GM19467 (cell line): ENCODE measurements around the gene TSHZ1.

Source experiments
- ATAC-seq: cut with Tn5 transposase; IDR thresholded peaks from one replicate; pipeline ENCODE4 v1.9.1; 2021; ENCODE audit warnings: mild to moderate bottlenecking, moderate library complexity; ENCODE audit not compliant: unreplicated experiment

The TSHZ1 gene

DNA sequence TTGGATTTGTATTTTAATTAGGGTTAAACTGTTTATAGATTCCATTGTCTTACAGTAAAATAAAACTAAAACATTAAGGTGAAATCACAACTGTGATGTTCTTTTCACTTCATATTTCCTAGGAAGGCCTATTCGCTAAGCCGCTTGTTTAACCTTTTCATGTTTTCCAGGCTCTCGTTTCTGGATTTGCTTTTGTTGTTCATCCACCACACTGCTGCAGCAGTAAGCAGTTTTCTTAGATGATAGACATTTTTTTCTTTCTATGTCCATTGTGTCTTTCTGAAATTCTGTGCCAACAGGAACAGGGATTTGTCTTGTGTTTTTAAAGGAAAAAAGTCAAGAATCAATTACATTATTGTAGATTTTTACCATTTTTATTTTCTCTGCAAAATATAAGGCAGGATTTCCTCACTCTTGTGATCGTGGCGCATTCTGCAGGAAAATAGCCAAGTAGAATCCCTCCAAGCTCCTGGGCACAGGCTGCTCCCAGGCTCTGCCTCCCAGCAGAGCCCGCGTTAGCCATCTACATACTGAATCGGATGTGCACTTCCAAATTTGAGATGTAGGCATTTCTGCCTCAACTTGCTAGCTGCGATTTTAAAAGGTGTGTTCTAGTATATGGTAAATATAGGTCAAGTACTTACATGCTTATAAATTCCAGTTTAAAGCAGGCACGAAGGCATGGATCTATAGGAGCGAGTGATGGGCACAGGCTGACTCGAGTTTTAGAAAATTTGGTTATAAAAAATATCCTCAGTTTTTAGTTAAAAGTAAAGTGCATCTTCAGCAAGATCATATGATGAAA, 10.2 kb downstream of the TSHZ1 start:
- ATAC-seq, result no peak

- no peak for ATAC-seq
Observed at GRCh38 chr18:75221397-75221796, 10.8 kb downstream of the TSHZ1 start.

GRCh38 chr18:75221897-75222296, 11.3 kb downstream of the TSHZ1 start:
- ATAC-seq, result no peak

GRCh38 chr18:75222407-75222806, 11.8 kb downstream of the TSHZ1 start:
- ATAC-seq, result no peak

GRCh38 chr18:75223687-75224347, 13.2 kb downstream of the TSHZ1 start:
- ATAC-seq, result no peak

GRCh38 chr18:75226286-75226955, 15.8 kb downstream of the TSHZ1 start:
- ATAC-seq, result no peak

- ATAC-seq, result no peak
Observed at GRCh38 chr18:75226956-75227316, 16.3 kb downstream of the TSHZ1 start.

DNA sequence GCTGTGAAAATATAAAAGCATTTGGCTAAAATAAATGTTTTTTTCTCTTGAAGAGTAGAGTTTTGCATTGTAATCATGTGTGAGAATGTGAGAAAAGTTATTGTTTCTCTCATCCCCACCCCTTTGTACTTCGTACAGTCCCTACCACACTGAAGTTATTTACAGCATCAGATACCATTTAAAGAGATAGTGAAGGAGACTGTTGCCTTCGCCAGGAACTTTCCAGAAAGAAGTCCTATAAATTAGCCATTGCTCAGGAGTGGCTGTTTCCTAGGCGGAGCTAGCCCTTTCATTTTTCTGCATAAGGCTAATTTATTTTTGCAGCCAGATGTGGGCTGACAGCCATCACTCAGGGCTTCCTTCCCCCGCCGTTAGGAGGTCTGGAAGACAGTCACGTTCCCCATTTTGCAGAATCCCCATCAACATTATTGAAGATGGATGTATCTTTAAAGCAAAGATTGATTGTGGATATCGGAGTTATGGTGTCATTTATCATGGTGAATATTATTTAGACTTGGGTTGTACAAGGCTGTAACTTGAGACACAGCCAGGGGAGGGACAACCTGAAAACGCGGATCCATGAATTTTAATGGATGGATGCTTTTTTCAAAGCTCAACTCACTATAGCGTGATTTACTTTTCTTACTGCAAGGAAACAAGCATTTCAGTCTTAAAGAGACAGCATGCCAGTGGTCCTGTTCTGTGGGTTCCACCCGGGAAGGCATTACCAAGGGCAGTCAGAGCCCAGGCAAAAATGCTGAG, 17.1 kb downstream of the TSHZ1 start:
- no peak for ATAC-seq

DNA sequence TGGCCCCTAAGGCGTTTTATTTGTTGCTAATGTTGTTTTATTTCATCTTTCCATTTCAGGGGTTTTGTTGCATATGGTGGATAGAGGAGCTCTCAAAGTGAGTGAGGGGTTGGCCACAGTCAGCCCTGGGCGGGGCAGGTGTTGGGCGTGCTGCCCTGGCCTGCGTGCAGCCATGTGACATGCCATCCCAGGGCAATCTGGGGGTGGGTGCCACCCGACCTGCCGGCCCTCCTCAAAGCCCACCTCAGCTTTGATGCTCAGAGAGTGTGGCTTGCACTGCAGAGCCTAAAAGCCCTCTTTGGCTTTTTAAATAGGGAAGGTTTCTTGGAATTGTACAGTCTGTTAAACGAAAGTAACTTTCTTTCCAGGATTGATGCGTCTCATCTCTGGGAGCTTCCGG, 18.4 kb downstream of the TSHZ1 start:
- no peak for ATAC-seq

DNA sequence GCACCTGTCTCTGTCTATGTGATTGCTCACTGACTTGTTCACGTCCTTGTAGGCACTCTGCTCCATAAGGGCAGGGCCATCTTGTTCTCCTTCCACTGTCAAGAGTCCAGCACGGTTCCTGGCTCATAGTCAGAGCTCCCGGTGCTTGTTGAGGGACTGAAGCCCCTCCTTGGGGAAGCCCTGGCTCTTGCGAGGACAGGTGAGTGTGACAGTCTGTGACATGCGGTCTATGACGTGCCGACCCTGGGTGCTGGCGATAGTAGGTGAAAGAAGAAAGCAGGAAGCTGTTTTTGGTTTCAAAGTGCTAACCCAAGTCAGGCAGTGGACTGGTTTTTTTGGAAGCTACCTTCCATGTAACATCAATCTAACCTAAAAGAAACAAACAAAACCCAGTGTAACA, 18.8 kb downstream of the TSHZ1 start:
- ATAC-seq, result no peak

GRCh38 chr18:75230163-75231052, 19.8 kb downstream of the TSHZ1 start:
- no peak for ATAC-seq

DNA sequence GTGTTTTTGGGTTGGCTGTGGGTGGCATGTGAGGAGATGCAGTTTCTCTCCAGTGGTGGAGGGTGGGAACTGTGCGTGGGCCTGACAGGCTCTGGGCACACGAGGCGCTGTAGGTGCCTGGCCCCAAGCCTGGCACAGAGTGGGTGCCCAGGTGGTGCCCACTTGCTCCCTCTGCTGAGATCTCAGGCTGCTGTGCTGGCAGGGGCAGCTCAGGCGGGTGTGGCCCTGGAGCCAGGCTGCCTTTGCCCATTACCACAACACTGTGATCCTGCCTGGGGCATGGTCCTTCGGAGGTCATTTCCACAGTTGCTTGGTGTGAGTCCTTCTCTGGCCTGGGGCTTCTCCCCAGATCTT, 20.4 kb downstream of the TSHZ1 start:
- ATAC-seq, result no peak

DNA sequence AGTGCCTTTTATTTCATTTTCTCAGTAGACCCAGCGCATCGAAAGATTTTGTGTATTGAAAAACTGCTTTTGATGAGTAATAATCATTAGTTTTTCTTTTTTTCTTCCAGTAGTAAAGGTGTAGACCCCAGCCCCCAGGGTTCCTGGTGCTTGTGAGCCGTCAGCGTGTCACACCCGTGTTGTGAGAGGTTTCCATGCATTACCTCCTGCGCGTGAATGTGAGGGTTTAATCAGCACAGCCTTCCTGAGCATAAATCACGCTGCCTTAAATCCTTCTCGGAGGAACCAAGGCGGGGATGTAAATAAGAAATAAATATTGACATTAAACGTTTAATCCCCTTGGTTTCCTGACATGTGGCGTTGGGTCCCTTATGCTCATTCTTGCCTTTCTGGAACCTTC, 24.3 kb downstream of the TSHZ1 start:
- ATAC-seq, result no peak

- no peak for ATAC-seq
Observed at GRCh38 chr18:75235896-75236295, 25.3 kb downstream of the TSHZ1 start.

GRCh38 chr18:75238100-75238499, 27.5 kb downstream of the TSHZ1 start:
- ATAC-seq, result no peak

DNA sequence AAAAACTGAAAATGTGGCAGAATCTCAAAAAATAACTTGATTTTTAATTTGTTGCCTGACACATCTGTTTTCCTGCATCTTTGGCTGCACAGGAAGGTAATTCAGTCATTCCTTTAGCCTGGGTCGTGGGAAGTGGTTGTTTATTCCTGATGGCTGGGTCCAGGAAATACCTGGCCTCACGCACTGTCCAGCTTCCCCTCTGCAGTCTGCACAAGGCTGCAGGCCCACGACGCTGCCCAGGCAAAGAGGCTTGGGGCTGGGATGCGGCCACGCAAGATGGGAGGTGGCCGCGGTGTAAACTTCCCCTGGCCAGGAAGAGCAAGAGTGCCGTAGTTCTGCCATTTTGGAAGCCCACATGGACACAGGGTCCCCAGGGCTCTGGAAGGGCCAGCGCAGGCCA, 28.2 kb downstream of the TSHZ1 start:
- no peak for ATAC-seq

DNA sequence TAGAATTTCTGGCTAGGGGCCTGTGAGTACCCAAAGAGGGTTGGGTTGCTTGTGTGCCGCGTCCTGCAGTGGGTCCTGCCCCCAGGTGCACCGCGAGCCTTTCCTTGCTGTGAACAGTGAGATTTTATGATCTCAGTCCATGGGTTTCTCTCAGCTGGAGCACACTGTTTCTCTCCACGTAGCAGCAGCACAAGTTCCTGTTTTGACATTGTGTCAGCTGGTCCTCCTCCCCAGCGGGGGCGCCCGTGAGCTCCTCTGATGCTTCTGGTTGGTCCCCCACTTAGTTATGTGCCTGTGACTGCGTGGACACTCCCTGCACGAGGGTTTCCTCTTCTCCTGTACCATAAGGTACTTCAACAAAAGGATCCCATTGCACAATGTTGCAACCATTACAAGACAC, 29.8 kb downstream of the TSHZ1 start:
- no peak for ATAC-seq

GRCh38 chr18:75241705-75242104, 31.1 kb downstream of the TSHZ1 start:
- ATAC-seq, result no peak

GRCh38 chr18:75244351-75245313, 34.0 kb downstream of the TSHZ1 start:
- ATAC-seq, result no peak
